Glutamatergic neuron (in vitro differentiated cells): ENCODE results near the gene DNM3. TPM values are rescaled to one million over a fixed set of nuclear protein-coding genes. Genes with fewer than 3 reads are reported as not detected.

Experiments used
- DNase-seq: peaks from one replicate; pipeline ENCODE4 v3.0.0; 2022
- H3K27ac Mint-ChIP-seq: one replicate; pipeline ENCODE4 v1.8.0; 2020; ENCODE audit warnings: mild to moderate bottlenecking, mixed read lengths, inconsistent platforms; ENCODE audit not compliant: unreplicated experiment
- H3K27me3 Mint-ChIP-seq: one replicate; pipeline ENCODE4 v1.8.0; 2020; ENCODE audit warnings: mild to moderate bottlenecking, moderate library complexity, mixed read lengths, inconsistent platforms; ENCODE audit not compliant: unreplicated experiment
- H3K36me3 Mint-ChIP-seq: one replicate; pipeline ENCODE4 v1.8.0; 2020; ENCODE audit warnings: mild to moderate bottlenecking, mixed read lengths, inconsistent platforms; ENCODE audit not compliant: unreplicated experiment
- H3K4me1 Mint-ChIP-seq: one replicate; pipeline ENCODE4 v1.8.0; 2020; ENCODE audit warnings: mild to moderate bottlenecking, low read depth, mixed read lengths, inconsistent platforms; ENCODE audit not compliant: unreplicated experiment
- H3K4me3 Mint-ChIP-seq: one replicate; pipeline ENCODE4 v1.8.0; 2020; ENCODE audit warnings: mild to moderate bottlenecking, mixed read lengths, inconsistent platforms; ENCODE audit not compliant: unreplicated experiment
- H3K9me3 Mint-ChIP-seq: one replicate; pipeline ENCODE4 v1.8.0; 2020; ENCODE audit warnings: mild to moderate bottlenecking, moderate library complexity, mixed read lengths, inconsistent platforms; ENCODE audit not compliant: unreplicated experiment
- CTCF ChIP-seq: fragments of 200-600 bp; sonication (generic); IDR thresholded peaks from one replicate; pipeline ENCODE4 v1.5.0; 2021; ENCODE audit not compliant: partially characterized antibody, unreplicated experiment
- total RNA-seq: library from RNA; stranded (reverse); fragmentation: NEBNext Ultra II Directional; extraction: Animal tissue kit (Norgen Biotek cat#: 25700); gene quantifications from one replicate; pipeline ENCODE4 v1.2.1, GENCODE V29; 2021; ENCODE audit not compliant: unreplicated experiment

DNM3 gene
- total RNA-seq, 1 donor from 2014 or later: 11.4 TPM

GRCh38 chr1:172277275-172277674, 436.0 kb downstream of the DNM3 start:
- TF ChIP-seq CTCF: no peak
- DNase-seq: no peak
- Mint-ChIP-seq H3K27me3 (no peaks in the 10 kb centered on the region), H3K4me1 (peaks cover 3% of the 10 kb centered on the region), H3K9me3 (no peaks in the 10 kb centered on the region), H3K36me3 (no peaks in the 10 kb centered on the region), H3K27ac (no peak overlapping the region), H3K4me3 (no peak overlapping the region)

GRCh38 chr1:172277989-172278388, 436.7 kb downstream of the DNM3 start:
- Mint-ChIP-seq H3K36me3 (no peaks in the 10 kb centered on the region), H3K27ac (no peak overlapping the region), H3K4me1 (peaks cover 3% of the 10 kb centered on the region), H3K4me3 (no peak overlapping the region), H3K9me3 (no peaks in the 10 kb centered on the region), H3K27me3 (no peaks in the 10 kb centered on the region)
- no peak for DNase-seq
- TF ChIP-seq CTCF: no peak

GRCh38 chr1:172278478-172278877, 437.2 kb downstream of the DNM3 start:
- Mint-ChIP-seq H3K9me3 (no peaks in the 10 kb centered on the region), H3K27ac (no peak overlapping the region), H3K36me3 (no peaks in the 10 kb centered on the region), H3K4me1 (peaks cover 3% of the 10 kb centered on the region), H3K27me3 (no peaks in the 10 kb centered on the region), H3K4me3 (no peak overlapping the region)
- DNase-seq: no peak
- TF ChIP-seq CTCF: no peak

- no peaks in the 10 kb centered on the region for H3K9me3 Mint-ChIP-seq
- H3K27ac Mint-ChIP-seq: no peak overlapping the region
- no peaks in the 10 kb centered on the region for H3K27me3 Mint-ChIP-seq
- DNase-seq: no peak
- H3K36me3 Mint-ChIP-seq: no peaks in the 10 kb centered on the region
- TF ChIP-seq CTCF: no peak
- no peak overlapping the region for H3K4me3 Mint-ChIP-seq
- H3K4me1 Mint-ChIP-seq: no peaks in the 10 kb centered on the region
Measured at GRCh38 chr1:172279939-172280636, 438.8 kb downstream of the DNM3 start.

- TF ChIP-seq CTCF: no peak
- DNase-seq: no peak
- peaks cover 4% of the 10 kb centered on the region for H3K4me1 Mint-ChIP-seq
- no peak overlapping the region for H3K4me3 Mint-ChIP-seq
- H3K27me3 Mint-ChIP-seq: no peaks in the 10 kb centered on the region
- H3K36me3 Mint-ChIP-seq: no peaks in the 10 kb centered on the region
- no peaks in the 10 kb centered on the region for H3K9me3 Mint-ChIP-seq
- no peak overlapping the region for H3K27ac Mint-ChIP-seq
Measured at GRCh38 chr1:172283766-172284165, 442.5 kb downstream of the DNM3 start.
